GM23338 (cell line): ENCODE data around the gene GRM5. TPM values are rescaled to one million over a fixed set of nuclear protein-coding genes. Genes with fewer than 3 reads are reported as not detected.
"Not testable (repeated sequence)": the region's sequence is repeated elsewhere in the genome, so short reads cannot be mapped to it uniquely, and the experiment has no call there.

Experiments used
- ATAC-seq: fragments of 200-7000 bp; cut with Tn5 transposase; 3 replicates; pipeline ENCODE4 v1.9.1; 2020
- DNase-seq: peaks from one replicate; pipeline ENCODE4 v3.0.0-alpha.2; 2015; ENCODE audit warnings: low spot score
- H2AFZ ChIP-seq: fragments of 200-600 bp; sonication (generic); 2 replicates; pipeline ENCODE4 v1.8.0; 2016; ENCODE audit warnings: antibody characterized with exemption, mild to moderate bottlenecking, moderate library complexity
- H3F3A ChIP-seq: fragments of 200-600 bp; sonication (generic); replicated peaks from 2 replicates; pipeline ENCODE4 v1.8.0; 2017; ENCODE audit warnings: antibody characterized with exemption, mixed run types, low read depth
- H3K27ac ChIP-seq: fragments of 200-600 bp; sonication (generic); 2 replicates; pipeline ENCODE4 v1.6.1; 2016; ENCODE audit warnings: low read depth
- H3K27me3 ChIP-seq: fragments of 200-600 bp; sonication (generic); 2 replicates; pipeline ENCODE4 v1.8.0; 2016; ENCODE audit warnings: mild to moderate bottlenecking, mixed run types, moderate library complexity; ENCODE audit not compliant: insufficient read depth
- H3K36me3 ChIP-seq: fragments of 200-600 bp; sonication (generic); 2 replicates; pipeline ENCODE4 v1.8.0; 2016; ENCODE audit warnings: mild to moderate bottlenecking; ENCODE audit not compliant: insufficient read depth
- H3K4me1 ChIP-seq: fragments of 200-600 bp; sonication (generic); 2 replicates; pipeline ENCODE4 v1.8.0; 2016; ENCODE audit warnings: mild to moderate bottlenecking, moderate library complexity; ENCODE audit not compliant: insufficient read depth
- H3K4me2 ChIP-seq: fragments of 200-600 bp; sonication (generic); 2 replicates; pipeline ENCODE4 v1.7.1; 2017; ENCODE audit warnings: mixed run types
- H3K4me3 ChIP-seq: fragments of 200-600 bp; sonication (generic); 2 replicates; pipeline ENCODE4 v1.6.1; 2016; ENCODE audit warnings: mixed run types
- H3K79me2 ChIP-seq: fragments of 200-600 bp; sonication (generic); replicated peaks from 2 replicates; pipeline ENCODE4 v1.8.0; 2017; ENCODE audit warnings: mild to moderate bottlenecking; ENCODE audit not compliant: insufficient read depth
- H3K9me2 ChIP-seq: fragments of 200-600 bp; sonication (generic); 2 replicates; pipeline ENCODE4 v1.8.0; 2017; ENCODE audit not compliant: insufficient read depth
- H4K20me1 ChIP-seq: fragments of 200-600 bp; sonication (generic); replicated peaks from 2 replicates; pipeline ENCODE4 v1.8.0; 2017; ENCODE audit warnings: mild to moderate bottlenecking; ENCODE audit not compliant: insufficient read depth
- H3K27ac Mint-ChIP-seq: 2 replicates; pipeline ENCODE4 v1.8.0; 2020; ENCODE audit warnings: inconsistent platforms, mild to moderate bottlenecking, moderate library complexity, mixed read lengths
- H3K27me3 Mint-ChIP-seq: 3 replicates; pipeline ENCODE4 v1.8.0; 2022; ENCODE audit warnings: low read depth, mild to moderate bottlenecking, moderate library complexity, mixed read lengths, inconsistent platforms; ENCODE audit not compliant: insufficient read depth, poor library complexity
- H3K36me3 Mint-ChIP-seq: 3 replicates; pipeline ENCODE4 v1.8.0; 2021; ENCODE audit warnings: low read depth, mild to moderate bottlenecking, inconsistent platforms, moderate library complexity, mixed read lengths
- H3K4me1 Mint-ChIP-seq: 3 replicates; pipeline ENCODE4 v1.8.0; 2020; ENCODE audit warnings: mild to moderate bottlenecking, inconsistent platforms, mixed read lengths
- H3K4me3 Mint-ChIP-seq: 3 replicates; pipeline ENCODE4 v1.8.0; 2021; ENCODE audit warnings: moderate library complexity, mild to moderate bottlenecking, inconsistent platforms, mixed read lengths
- H3K9me3 Mint-ChIP-seq: 3 replicates; pipeline ENCODE4 v1.8.0; 2020; ENCODE audit warnings: moderate library complexity, mild to moderate bottlenecking, inconsistent platforms, mixed read lengths
- EZH2 ChIP-seq: fragments of 200-600 bp; sonication (generic); IDR thresholded peaks from one replicate; pipeline ENCODE4 v1.8.0; 2017; ENCODE audit warnings: antibody characterized with exemption, mild to moderate bottlenecking, low read depth; ENCODE audit not compliant: unreplicated experiment
- JUNB ChIP-seq: IDR thresholded peaks from one replicate; pipeline ENCODE4 v1.6.1; 2016; ENCODE audit warnings: antibody characterized with exemption; ENCODE audit not compliant: unreplicated experiment
- NANOG ChIP-seq: IDR thresholded peaks from 2 replicates; pipeline ENCODE4 v1.6.1; 2016; ENCODE audit warnings: antibody characterized with exemption, borderline replicate concordance
- POLR2AphosphoS5 ChIP-seq: IDR thresholded peaks from 2 replicates; pipeline ENCODE4 v1.6.1; 2016; ENCODE audit warnings: antibody characterized with exemption, low read depth
- STAT1 ChIP-seq: IDR thresholded peaks from one replicate; pipeline ENCODE4 v1.6.1; 2016; ENCODE audit warnings: antibody characterized with exemption; ENCODE audit not compliant: unreplicated experiment
- ZNF114 ChIP-seq: fragments of 250-450 bp; sonication (Bioruptor Pico); IDR thresholded peaks from 2 replicates; pipeline ENCODE4 v1.5.0; 2020; ENCODE audit warnings: mild to moderate bottlenecking, moderate library complexity
- polyA plus RNA-seq: library from polyadenylated mRNA; unstranded; fragments of >200 nt; fragmentation: Nextera tagmentation; extraction: Ambion mirVana; gene quantifications from 2 replicates; pipeline ENCODE4 v1.2.1, GENCODE V29; 2016
- total RNA-seq: library from RNA; depleted of rRNA; stranded (reverse); fragments of >200 nt; shearing (Covaris generic); gene quantifications from 2 replicates; pipeline ENCODE4 v1.2.3, GENCODE V29; 2014
- TF ChIP-seq, protein P1 (sequence below): IDR thresholded peaks from one replicate; pipeline ENCODE4 v1.6.1; 2018; ENCODE audit warnings: antibody characterized with exemption; ENCODE audit not compliant: unreplicated experiment
- TF ChIP-seq, protein P2 (sequence below): IDR thresholded peaks from 2 replicates; pipeline ENCODE4 v1.6.1; 2016; ENCODE audit warnings: antibody characterized with exemption
- TF ChIP-seq, protein P3 (sequence below): fragments of 250-450 bp; sonication (Bioruptor Pico); IDR thresholded peaks from 2 replicates; pipeline ENCODE4 v1.5.0; 2020; ENCODE audit warnings: mild to moderate bottlenecking, moderate library complexity

The GRM5 gene
- total and polyA plus RNA-seq, 2 experiments from 2014 or later, result 0.23 to 0.45 TPM

DNA sequence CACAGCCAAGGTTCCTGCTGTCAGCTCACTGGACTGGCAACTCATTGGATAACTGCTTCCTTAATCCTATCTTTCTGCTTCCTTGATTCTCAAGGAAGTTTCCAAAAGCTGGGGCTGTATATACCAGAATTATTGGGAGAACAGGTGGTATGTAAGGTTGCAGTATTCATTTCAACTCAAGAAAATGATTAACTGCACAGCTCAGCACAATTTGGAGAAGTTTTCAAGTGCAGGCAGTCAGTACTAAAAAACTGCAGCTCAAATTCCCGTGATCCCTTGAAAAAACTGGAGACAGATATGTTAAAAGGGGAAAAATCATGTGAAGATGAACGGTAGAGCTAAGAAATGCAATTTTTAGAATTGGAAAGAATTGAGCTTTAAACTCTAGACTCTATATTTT lies 44.4 kb downstream of the GRM5 start (continued):
- TF ChIP-seq, protein P1, sequence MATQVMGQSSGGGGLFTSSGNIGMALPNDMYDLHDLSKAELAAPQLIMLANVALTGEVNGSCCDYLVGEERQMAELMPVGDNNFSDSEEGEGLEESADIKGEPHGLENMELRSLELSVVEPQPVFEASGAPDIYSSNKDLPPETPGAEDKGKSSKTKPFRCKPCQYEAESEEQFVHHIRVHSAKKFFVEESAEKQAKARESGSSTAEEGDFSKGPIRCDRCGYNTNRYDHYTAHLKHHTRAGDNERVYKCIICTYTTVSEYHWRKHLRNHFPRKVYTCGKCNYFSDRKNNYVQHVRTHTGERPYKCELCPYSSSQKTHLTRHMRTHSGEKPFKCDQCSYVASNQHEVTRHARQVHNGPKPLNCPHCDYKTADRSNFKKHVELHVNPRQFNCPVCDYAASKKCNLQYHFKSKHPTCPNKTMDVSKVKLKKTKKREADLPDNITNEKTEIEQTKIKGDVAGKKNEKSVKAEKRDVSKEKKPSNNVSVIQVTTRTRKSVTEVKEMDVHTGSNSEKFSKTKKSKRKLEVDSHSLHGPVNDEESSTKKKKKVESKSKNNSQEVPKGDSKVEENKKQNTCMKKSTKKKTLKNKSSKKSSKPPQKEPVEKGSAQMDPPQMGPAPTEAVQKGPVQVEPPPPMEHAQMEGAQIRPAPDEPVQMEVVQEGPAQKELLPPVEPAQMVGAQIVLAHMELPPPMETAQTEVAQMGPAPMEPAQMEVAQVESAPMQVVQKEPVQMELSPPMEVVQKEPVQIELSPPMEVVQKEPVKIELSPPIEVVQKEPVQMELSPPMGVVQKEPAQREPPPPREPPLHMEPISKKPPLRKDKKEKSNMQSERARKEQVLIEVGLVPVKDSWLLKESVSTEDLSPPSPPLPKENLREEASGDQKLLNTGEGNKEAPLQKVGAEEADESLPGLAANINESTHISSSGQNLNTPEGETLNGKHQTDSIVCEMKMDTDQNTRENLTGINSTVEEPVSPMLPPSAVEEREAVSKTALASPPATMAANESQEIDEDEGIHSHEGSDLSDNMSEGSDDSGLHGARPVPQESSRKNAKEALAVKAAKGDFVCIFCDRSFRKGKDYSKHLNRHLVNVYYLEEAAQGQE, result no peak
- TF ChIP-seq, protein P2, sequence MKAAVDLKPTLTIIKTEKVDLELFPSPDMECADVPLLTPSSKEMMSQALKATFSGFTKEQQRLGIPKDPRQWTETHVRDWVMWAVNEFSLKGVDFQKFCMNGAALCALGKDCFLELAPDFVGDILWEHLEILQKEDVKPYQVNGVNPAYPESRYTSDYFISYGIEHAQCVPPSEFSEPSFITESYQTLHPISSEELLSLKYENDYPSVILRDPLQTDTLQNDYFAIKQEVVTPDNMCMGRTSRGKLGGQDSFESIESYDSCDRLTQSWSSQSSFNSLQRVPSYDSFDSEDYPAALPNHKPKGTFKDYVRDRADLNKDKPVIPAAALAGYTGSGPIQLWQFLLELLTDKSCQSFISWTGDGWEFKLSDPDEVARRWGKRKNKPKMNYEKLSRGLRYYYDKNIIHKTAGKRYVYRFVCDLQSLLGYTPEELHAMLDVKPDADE, result no peak
- TF ChIP-seq POLR2AphosphoS5 (no peak), STAT1 (no peak), ZNF114 (no peak), JUNB (no peak), EZH2 (no peak), NANOG (no peak)

DNA sequence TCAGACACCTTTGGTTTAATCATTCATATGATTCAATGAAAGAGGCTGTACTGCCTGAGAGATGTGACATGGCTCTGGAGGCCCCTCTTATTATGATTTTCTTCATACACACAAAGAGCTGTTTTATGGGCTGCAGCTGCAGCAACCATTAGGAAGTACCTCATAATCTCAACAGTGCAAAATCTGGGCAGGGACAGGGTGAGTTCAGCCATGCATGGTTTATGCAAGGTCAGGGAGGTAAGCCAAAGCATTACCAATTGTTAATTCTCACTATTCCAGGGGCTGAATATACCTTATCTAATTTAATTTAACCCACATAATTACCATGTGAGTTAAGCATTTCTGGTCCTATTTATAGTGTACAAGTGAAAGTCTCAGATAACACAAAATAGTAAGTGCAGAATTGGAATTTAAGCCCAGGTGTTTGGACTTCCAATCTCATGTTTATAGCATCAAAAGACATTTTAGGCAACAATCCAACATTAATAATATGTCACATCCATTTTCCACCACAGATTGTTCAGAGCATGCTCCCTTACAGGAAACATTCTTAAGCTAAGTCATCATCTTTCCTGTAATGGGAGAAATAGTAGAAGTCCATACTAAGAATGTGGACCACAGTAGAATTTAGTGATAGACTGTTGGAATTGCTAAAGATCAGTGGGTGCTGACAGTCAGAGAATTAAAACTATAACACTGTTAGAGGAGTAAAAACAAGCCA lies 45.8 kb downstream of the GRM5 start:
- not testable (repeated sequence) for H3K4me1 ChIP-seq, ATAC-seq, H3F3A ChIP-seq, H3K36me3 Mint-ChIP-seq, H3K36me3 ChIP-seq, H3K27me3 ChIP-seq, H3K9me2 ChIP-seq, H3K4me1 Mint-ChIP-seq, H3K27ac Mint-ChIP-seq, H3K27me3 Mint-ChIP-seq, H4K20me1 ChIP-seq, H3K4me3 ChIP-seq, H3K9me3 Mint-ChIP-seq, DNase-seq, H3K79me2 ChIP-seq, H2AFZ ChIP-seq, H3K4me3 Mint-ChIP-seq, H3K27ac ChIP-seq, H3K4me2 ChIP-seq

DNA sequence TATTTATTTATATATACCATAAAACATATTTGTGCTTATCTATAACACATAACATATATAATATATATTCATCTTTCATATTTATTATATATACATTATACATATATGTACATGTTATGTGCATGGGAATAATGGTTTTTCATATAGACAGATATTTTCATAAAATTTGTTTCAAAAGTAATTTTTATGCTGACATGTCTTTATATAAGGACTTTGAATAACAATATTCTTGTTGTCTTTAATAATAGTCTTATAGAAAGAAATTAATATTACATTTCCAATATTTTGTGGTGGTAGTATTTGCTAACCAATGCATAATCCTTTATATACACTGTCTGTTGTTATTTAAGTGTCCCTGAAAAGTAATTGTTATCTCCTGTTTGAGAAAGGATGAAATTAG lies 49.6 kb downstream of the GRM5 start:
- Histone ChIP-seq H3K4me3 (no peak overlapping the region), H3K9me2 (no peaks in the 10 kb centered on the region), H3F3A (no peaks in the 10 kb centered on the region), H3K27ac (no peak overlapping the region), H2AFZ (no peak overlapping the region), H3K27me3 (no peaks in the 10 kb centered on the region), H3K36me3 (no peaks in the 10 kb centered on the region), H3K4me2 (no peak overlapping the region), H3K4me1 (no peaks in the 10 kb centered on the region), H3K79me2 (no peaks in the 10 kb centered on the region), H4K20me1 (no peaks in the 10 kb centered on the region)
- H3K9me3 Mint-ChIP-seq, result no peaks in the 10 kb centered on the region
- H3K4me3 Mint-ChIP-seq, result no peak overlapping the region
- DNase-seq (no peak), ATAC-seq (no peak)
- no peak overlapping the region for H3K27ac Mint-ChIP-seq
- TF ChIP-seq, protein P3, sequence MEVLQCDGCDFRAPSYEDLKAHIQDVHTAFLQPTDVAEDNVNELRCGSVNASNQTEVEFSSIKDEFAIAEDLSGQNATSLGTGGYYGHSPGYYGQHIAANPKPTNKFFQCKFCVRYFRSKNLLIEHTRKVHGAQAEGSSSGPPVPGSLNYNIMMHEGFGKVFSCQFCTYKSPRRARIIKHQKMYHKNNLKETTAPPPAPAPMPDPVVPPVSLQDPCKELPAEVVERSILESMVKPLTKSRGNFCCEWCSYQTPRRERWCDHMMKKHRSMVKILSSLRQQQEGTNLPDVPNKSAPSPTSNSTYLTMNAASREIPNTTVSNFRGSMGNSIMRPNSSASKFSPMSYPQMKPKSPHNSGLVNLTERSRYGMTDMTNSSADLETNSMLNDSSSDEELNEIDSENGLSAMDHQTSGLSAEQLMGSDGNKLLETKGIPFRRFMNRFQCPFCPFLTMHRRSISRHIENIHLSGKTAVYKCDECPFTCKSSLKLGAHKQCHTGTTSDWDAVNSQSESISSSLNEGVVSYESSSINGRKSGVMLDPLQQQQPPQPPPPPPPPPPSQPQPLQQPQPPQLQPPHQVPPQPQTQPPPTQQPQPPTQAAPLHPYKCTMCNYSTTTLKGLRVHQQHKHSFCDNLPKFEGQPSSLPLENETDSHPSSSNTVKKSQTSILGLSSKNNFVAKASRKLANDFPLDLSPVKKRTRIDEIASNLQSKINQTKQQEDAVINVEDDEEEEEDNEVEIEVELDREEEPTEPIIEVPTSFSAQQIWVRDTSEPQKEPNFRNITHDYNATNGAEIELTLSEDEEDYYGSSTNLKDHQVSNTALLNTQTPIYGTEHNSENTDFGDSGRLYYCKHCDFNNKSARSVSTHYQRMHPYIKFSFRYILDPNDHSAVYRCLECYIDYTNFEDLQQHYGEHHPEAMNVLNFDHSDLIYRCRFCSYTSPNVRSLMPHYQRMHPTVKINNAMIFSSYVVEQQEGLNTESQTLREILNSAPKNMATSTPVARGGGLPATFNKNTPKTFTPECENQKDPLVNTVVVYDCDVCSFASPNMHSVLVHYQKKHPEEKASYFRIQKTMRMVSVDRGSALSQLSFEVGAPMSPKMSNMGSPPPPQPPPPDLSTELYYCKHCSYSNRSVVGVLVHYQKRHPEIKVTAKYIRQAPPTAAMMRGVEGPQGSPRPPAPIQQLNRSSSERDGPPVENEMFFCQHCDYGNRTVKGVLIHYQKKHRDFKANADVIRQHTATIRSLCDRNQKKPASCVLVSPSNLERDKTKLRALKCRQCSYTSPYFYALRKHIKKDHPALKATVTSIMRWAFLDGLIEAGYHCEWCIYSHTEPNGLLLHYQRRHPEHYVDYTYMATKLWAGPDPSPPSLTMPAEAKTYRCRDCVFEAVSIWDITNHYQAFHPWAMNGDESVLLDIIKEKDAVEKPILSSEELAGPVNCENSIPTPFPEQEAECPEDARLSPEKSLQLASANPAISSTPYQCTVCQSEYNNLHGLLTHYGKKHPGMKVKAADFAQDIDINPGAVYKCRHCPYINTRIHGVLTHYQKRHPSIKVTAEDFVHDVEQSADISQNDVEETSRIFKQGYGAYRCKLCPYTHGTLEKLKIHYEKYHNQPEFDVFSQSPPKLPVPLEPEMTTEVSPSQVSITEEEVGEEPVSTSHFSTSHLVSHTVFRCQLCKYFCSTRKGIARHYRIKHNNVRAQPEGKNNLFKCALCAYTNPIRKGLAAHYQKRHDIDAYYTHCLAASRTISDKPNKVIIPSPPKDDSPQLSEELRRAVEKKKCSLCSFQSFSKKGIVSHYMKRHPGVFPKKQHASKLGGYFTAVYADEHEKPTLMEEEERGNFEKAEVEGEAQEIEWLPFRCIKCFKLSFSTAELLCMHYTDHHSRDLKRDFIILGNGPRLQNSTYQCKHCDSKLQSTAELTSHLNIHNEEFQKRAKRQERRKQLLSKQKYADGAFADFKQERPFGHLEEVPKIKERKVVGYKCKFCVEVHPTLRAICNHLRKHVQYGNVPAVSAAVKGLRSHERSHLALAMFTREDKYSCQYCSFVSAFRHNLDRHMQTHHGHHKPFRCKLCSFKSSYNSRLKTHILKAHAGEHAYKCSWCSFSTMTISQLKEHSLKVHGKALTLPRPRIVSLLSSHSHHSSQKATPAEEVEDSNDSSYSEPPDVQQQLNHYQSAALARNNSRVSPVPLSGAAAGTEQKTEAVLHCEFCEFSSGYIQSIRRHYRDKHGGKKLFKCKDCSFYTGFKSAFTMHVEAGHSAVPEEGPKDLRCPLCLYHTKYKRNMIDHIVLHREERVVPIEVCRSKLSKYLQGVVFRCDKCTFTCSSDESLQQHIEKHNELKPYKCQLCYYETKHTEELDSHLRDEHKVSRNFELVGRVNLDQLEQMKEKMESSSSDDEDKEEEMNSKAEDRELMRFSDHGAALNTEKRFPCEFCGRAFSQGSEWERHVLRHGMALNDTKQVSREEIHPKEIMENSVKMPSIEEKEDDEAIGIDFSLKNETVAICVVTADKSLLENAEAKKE (CRISPR knock-in tag), result no peak
- TF ChIP-seq ZNF114, result no peak
- H3K36me3 Mint-ChIP-seq, result no peaks in the 10 kb centered on the region
- peaks cover 4% of the 10 kb centered on the region; the same call in 1 of the 3 replicates for H3K4me1 Mint-ChIP-seq
- no peaks in the 10 kb centered on the region for H3K27me3 Mint-ChIP-seq
